ENCODE measurements around the gene C19orf33.

C19orf33 gene

DNA sequence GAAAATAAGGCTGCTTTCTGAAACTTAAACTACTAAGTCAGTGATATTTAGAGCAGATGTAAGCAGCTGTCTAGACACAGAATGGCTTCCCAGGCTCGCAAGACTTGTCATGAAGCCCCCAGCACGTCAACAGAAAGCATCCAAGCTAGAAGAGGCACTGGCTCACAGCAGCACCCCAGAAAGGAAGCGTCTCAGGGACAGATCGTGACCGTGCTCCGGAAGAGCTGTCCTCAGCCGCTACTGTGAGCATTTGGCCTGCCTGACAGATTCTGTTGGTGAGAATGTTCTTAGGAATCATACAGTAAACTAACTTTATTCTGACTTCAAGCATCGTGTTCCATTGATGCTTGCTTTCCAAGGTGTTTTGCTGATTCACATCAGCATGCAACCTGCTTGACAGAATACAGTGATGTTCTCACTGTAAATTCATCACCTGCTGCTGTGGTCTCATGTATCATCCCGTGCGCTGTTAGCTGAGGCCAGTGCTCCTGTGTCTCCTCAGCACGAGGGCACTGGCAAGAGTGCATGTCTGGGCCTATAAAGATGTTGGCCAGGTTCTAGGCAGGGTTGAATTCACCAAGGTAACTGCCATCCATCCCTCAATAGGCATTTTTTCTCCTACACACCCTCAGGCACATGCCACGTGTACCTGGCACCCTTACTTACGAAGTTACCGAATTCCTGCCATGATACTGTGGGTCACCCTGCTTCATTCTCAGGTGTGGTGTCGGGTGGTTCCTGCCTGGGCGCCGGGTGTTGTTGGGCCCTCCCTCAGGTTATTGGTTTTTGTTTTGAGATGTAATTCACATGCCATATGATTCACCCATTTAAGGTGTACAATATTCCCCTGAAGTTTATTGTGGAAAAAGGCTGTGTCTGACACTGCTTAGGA is 23.8 kb upstream of the C19orf33 start:
- no peak for DNase-seq

DNA sequence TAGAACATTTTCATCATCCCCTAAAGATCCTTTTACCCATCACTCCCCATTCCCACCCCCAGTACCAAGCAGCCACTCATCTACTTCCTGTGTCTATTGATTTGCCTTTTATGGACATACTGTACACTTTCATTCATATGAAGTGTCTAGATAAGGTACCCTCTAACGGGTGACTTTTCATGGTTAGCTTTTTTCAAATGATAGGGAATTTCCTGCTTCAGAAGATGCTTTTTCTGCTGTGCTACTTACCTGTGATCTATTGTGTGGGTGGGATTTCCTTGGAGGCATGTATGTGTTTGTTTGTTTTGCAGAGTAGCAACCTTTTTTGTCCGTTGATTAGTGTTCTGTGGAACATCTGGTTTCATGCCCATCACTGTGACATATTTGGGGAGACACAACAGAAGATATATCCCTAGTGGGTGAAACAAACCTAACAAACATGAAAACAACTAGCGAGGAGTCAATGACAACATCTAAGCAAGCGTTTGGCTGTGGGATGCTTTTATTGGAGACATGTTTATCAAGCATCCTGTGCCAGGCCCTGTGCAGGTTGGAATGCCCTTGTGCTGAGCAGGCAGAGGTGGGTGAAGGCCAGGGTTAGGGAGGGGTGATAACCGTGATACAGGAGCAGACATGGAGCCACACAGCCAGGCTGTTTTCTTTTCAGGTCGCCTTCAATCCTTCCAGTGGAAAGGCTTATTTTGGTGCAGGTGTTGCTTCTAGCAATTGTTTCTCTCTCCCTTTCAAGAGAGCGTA is 22.1 kb upstream of the C19orf33 start:
- no peak for DNase-seq

DNA sequence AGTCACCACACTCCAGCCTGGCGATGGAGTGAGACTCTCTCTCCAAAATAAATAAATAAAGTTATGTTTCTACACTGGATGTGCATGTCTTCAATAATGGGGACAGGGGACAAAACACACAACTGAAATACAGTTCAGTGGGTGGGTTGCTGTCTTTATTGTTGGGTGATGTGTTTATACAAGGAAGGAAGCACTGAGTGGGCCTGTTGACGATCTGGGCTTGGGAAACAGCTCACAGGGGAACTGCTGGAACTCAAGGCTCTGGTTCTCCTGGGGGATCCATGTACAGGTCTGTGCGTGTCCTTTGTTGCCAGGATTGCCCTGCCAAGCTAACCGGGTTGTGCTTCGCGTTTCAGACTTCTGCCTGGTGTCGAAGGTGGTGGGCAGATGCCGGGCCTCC is 20.8 kb upstream of the C19orf33 start:
- no peak for DNase-seq

DNA sequence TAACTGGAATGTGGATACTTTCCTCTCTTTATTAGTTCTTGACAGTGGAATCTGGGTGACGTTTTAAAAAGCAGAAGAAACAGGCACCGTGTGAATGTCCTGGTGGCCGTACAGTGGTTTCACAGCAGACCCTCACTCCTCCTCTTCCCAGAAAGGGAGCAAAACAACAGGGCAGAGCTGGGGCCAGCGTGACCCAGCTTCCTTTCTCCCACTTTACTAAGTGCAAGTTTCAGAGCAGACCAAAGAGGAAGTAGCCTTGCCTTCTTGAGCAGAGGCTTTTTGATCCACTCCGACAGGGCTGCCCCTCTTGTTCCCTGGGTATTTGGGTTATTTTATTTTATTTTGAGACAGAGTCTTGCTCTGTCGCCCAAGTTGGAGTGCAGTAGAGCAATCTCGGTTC is 19.6 kb upstream of the C19orf33 start:
- DNase-seq = no peak

DNA sequence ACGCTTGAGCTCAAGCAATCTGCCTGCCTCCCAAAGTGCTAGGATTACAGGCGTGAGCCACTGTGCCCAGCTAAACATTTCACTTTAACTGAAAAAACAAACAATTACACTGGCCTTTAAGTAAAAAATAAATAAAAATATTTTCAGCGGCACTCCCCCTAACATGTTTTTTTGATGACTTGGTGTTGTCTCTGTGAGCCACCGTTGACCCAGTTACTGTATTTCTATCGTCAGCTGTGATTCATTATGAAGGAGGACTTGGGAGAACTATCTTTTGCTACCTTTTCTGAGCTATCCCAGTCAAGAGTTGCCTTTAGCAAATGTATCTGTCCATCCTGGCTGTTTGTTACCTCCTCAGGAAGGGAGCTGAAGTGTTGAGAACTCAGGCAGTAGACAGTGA is 18.5 kb upstream of the C19orf33 start:
- no peak for DNase-seq

DNA sequence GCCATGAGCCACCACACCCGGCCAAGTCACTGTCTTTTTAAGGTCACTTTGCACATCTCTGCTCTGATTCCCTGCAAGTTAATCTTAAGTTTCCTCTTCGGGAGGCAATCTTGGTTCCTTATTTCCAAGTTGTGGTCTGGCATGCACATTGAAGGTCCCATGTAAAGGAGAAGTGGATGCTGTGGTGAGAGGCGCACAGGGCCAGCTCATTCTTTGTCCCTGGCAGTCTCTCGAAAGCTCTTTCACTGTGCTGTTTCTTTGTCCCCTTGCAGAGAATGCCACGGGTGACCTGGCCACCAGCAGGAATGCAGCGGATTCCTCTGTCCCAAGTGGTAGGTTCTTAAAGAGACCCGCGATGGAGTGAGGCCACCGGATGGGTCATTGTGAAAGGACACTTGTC is 16.4 kb upstream of the C19orf33 start:
- DNase-seq = no peak

DNA sequence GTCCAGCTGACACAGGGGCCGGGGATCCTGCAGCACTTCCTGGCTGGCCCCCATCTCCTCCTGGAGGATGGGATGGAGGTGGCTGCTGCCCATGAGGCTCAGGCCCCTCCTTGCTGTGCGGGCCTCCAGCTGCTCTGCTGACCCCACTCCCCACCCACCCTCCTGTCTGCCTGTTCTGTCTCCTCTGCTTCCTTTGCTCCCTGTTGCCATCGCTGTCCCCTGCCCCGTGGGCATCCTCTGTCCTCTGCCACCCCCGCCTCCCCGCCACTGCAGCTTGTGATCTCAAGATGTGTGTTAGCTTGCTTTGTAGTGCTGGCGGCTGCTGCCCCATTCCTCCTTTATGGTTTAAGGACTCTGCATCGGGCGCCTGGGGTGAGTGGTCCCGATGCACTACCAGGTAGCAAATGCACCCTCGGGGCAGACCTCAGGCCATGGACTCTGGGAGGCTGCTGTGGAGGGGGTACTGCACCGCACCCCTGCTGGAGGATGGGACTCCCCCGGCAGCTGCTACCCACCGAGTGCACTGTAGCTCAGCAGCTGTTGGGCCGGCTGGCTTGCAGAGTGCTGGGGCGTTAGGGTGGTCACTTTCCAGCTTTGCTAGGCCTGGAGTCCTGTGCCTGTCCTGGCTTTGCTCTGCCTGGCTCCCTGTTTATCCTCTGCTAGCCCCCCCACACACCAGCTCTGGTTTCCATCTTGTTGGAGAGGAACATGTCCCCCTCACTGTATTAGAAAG is 15.8 kb upstream of the C19orf33 start:
- no peak for DNase-seq

DNA sequence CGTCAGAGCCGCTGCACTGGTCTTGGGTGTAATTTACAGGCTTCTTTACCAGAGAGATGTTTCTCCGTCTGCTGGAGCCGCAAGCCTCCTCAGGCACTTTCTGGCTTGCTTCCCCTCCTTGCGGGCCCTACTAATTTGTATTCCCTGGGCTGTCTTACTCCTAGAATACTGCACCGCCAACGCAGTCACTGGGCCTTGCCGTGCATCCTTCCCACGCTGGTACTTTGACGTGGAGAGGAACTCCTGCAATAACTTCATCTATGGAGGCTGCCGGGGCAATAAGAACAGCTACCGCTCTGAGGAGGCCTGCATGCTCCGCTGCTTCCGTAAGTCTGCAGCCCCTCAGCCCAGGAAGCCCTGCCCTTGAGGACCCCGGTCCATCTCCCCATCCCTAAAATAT is 14.1 kb upstream of the C19orf33 start:
- no peak for DNase-seq

DNA sequence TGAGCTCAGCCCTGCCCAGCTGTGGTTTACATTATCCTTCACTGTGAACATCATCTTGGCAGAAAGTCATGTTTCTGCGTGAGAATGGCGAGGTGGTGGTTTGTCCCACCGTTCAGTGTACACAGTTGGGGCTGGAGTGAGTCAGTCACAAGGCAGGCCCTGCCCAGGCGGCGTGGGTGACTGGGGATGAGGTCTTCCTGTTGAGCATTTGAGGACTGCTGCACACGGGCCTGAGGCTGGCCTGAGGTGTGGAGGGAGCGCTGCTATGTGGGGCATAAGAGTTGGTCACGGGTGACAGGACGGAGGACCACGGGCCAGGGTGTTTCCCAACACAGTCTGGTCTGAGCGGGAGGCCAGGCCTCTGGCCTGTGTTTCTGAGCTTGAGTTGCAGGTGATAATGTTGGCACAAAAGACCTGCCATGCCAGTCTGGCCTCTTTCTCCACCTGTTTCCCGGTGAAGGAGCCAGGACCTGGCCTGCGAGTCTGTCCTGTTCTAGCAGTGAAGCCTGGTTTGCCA is 13.4 kb upstream of the C19orf33 start:
- DNase-seq = no peak

DNA sequence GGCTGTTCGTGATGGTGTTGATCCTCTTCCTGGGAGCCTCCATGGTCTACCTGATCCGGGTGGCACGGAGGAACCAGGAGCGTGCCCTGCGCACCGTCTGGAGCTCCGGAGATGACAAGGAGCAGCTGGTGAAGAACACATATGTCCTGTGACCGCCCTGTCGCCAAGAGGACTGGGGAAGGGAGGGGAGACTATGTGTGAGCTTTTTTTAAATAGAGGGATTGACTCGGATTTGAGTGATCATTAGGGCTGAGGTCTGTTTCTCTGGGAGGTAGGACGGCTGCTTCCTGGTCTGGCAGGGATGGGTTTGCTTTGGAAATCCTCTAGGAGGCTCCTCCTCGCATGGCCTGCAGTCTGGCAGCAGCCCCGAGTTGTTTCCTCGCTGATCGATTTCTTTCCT is 12.2 kb upstream of the C19orf33 start:
- no peak for DNase-seq

DNA sequence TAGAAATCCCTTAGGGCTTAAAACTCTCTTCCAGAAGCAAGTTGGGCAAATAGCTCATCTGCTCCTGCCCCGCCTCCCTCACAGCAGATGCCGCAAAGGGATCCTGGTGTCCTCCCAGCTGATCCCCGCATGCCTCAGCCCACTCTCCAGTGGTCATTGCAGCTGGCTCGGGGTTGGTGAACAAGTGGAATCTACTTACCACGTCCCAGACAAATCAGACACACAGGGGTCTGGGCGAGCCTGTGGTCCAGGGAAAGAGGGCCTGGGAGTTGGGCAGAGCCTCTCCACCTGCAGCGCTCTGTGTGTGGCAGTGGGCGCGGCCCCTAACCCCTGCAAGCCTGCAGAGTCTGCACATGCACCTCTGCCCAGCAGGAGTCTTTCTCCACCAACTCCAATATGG is 10.8 kb upstream of the C19orf33 start:
- DNase-seq = no peak

DNA sequence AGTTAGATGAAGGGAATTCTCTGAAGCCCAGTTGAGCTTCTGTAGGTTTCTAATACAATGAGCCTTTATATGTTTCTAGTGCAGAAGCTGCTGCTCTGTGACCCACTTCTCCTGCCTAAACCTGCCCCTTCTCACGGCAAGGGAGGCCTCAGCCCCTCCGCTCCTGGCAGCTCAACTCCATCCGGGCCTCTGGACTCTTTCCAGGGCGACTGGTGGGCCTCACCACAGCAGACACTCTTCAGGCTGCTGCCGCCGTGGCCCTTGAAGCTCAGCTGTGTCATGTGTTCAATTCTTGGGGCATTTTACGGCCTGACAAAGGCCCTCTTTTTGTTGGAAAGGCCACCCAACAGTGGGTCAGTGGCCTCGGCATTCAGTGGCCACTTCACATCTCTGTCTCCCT is 10.0 kb upstream of the C19orf33 start:
- DNase-seq = no peak

DNA sequence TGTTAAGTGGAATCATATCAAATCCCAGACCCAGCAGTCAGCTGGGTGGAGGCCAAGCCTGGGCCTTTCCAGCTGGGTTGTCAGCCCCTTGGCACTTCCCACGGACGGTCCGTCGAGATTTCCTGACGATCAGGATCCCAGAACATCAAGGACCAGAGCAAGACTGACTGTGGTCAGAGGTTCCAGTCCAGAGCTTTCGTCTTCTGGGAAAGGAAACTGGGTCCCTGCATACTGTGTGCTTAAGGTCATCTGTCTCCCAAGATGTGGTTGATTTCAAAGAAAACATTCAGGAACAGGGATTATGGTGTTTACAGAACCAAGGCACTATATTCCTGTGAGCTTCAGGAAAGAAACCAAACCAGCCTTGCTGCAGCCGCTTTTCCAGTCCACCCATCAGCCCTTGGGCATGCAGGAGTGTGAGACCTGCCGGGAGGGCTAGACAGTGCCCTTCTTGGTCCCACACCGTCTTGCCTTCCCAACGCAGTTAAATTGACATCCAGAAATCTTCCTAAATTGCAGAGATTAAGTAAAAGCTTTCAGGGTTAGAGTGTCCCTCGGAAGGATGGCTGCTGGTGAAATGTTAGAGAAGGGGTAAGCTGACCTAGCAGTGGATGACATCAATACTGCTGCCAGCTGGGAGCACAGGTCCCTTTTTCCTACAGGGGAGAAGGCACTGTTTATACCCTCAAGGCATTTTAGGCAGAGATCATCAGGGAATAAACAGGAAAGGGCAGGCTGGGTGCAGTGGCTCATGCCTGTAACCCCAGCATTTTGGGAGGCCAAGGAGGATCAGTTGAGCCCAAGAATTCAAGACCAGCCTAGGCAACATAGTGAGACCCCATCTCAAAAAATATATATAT is 5.0 kb upstream of the C19orf33 start:
- no peak for DNase-seq

DNA sequence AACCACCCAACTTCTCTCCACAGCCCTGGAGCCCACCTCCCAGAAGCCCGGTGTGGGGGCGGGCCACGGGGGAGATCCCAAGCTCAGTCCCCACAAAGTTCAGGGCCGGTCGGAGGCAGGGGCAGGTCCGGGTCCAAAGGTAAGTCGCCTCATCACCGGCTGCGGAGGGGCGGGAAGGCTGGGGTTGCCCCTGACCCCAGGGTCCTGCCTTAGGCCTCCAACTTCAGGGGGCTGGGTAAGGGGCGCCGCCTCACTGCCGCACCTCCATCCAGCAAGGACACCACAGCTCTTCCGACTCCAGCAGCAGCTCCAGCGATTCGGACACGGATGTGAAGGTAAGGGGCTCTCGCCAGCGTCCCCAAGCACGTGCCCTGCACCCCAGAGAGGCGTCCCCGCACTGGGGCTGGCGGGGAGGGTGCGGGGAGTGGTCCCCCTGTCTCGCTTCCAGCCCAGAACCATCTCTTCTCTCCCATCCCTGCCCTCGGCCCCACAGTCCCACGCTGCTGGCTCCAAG is 358 bp downstream of the C19orf33 start:
- DNase-seq = no peak

DNA sequence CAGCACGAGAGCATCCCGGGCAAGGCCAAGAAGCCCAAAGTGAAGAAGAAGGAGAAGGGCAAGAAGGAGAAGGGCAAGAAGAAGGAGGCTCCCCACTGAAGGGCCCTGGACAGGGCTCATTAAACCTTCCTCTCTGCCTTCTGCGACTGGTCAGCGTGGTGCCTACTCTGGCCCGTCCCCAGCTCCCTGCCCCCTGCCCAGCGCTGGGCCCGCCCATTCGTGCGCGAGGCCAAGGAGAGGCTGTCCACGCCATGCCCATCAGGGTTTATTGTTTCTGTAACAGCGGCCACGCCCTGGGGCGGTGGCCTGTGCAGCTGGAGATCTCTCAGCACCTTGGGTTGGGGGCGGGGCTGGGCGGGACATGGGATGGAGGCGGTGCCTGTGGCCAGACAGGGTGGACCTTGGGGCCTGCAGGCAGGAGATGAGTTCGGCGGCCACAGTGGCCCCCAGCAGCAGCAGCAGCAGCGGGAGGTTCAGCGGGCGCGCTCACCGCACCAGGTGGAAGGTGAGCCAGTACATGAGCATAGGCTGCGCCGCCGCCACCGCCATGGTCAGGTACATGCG is 897 bp downstream of the C19orf33 start:
- no peak for DNase-seq

DNA sequence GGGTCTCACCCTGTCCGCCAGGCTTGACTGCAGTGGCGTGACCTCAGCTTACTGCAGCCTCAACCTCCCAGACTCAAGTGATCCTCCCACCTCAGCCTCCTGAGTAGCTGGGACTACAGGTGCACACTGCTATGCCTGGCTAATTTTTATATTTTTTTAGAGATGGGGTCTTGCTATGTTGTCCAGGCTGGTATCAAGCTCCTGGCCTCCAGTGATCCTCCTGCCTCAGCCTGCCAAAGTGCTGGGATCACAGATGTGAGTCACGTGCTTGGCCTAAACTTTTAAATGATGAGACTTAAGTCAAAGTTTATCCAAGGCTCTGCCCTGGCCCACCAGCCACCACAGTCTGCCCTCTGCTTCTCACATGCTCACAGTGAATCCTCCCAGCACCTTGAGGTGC is 2.2 kb downstream of the C19orf33 start:
- no peak for DNase-seq

DNA sequence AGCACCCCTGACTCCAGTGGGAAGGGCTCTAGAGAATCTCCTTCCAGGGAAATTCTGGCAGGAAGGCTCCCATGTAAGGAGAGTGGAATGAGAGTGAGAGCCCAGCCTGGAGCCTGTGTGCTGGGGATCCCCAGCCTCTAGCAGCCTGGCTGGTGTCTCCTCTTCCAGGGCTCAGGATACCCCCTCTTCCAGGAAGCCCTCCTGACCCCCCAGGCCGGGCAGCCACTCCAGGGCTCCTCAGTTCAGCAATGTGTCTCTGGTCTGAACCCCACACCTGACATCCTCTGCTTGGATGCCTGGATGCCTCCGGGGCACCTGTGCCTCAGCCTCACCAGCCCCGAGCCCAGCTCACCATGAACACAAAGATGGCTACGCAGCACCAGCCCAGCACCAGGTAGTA is 3.0 kb downstream of the C19orf33 start:
- no peak for DNase-seq

DNA sequence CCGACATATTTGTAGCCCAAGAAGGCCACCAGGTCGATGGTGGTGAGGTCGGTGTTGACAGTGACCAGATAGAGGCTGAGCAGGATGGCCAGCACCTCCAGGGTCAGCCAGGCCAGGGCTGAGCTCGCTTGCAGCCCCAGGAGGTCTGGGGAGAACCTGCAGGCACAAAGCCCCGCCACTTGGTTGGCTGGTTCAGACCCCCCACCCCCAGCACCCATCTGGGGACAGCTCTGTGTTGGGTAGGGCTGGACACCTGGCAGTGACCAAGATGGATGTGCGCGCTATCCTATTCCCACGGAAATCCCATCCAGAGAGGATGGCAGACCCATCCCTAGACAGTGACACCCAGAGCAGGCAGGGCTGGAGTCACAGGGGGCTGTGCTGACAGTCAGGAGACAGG is 3.5 kb downstream of the C19orf33 start:
- DNase-seq = no peak

DNA sequence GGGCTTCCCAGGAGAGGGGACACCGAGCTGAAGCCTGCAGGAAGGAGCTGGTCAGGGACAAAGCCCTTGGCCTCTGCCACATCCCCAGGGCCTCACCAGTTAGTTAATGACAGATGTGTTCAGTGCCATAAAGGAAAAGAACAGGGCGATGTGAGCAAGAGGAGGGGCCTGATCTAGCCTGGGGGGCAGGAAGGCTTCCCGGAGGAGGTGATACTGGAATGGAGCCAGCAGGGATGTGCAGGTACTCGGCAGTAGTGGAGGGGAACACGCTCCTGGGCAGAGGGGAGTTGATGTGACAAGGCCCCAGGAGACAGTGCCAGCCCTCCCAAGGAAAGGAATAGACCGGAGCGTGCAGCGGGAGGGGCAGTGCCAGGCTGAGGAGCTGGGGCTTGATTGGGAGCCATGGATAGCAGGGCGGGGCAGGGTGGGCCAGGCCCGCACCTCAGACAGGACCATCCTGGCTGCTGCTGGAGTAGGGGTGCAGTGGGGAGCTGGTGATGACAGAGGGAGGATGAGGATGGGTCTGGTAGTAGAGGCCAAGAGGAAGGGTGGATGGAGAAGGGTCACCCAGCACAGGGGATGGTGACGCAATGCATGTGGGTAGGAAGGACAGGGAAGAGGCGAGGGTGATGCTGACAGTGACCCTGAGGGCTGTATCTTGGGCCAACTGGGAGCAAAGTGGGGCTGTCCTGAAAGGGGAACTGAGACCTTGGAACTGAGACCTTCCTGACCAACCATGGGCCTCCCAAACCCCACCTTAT is 4.1 kb downstream of the C19orf33 start:
- DNase-seq = no peak

DNA sequence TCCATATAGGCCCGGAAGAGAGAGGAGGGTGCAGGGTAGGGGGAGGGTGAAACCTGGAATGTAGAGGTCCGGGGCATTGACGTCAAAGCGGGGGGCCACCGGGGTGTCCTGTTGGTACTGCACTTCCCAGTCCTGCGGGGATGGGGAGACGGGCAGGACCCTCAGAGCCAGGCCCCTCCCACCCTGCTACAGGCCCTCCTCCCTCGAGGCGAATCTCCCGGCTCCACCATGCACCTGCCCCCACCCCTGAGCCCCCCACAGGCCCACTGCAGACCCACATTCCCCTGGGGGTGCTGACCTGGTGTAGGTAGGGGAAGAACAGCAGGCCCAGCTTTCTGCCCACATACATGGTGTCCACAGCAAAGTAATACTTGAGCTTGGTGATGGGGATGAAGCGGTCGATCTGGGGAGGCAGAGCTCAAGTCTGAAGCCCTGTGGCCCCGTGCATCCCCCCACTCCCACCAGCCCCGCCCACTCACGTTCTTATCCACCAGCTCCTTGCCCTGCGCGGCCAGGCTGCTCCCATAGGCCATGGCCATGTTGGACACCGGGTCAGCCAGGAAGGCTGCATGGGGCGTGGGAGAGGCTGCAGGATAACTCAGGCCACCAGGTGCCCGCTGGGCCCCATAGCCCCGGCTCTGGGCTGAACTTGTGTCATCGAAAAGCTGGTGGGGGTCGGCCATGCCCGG is 5.0 kb downstream of the C19orf33 start:
- DNase-seq = no peak

All from stimulated activated CD4-positive, alpha-beta T cell treated with anti-CD3 and anti-CD28 coated beads, Interleukin-1b, Interleukin-23, amount 100 ng/mL, for 48 hours (primary cell).